ENCODE data around the gene SRP19. TPM values are rescaled to one million over a fixed set of nuclear protein-coding genes. Genes with fewer than 3 reads are reported as not detected.
A peak's percentile ranks its signal among the peaks of the same experiment; 100 is the strongest.

SRP19 gene
- total and polyA plus RNA-seq, 2 of the 8 experiments (the other 6 are each of a cell fraction or from before 2014, with no cell fraction given) = 27.5 to 79.9 TPM

DNA sequence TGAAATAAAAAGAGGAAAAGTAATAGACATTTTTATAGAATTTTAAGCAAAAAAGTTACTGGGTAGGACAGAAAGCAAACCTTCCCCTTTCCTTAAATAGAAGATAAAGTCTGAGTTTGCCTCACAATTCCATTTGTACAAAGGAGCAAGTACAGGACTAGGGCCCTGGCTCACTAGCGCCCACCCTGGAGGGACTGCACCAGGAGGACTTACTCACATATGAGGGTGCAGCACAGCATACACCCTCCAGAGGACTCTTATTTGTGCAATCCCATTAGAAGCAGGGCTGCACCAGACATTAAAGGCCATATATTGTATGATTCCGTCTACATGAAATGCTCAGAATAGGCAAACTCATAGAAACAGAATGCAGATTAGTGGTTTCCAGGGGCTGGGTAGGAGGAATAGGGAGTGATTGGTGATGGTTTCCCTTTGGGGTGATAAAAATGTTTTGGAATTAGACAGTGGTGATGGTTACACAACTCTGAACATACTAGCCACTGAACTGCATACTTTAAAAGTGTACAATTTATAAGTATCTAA, 56.4 kb downstream of the SRP19 start:
- no peak for FAIRE-seq
- no peak overlapping the region for H2BK120ac ChIP-seq (replicated peaks; ENCODE audit: low read depth, low read length)
- ChIA-PET POLR2A (ENCODE audit: partially characterized antibody) (interaction anchor here (1.0 kb wide), 1 partner anchor 23 kb away, joined by 3 read pairs; no protein-coding TSS in a partner anchor), CTCF (ENCODE audit: partially characterized antibody) (interaction anchor here (0.6 to 2.5 kb wide), 5 partner anchors 10 to 660 kb away, joined by 3 to 17 read pairs (median 5); partner anchors contain the start of gene DCP2)
- peaks cover 0 to 18% (median 2%) of the 10 kb centered on the region in 4 experiments; a peak in 5 of 8 replicates for H3K36me3 ChIP-seq (ENCODE audit: control insufficient read depth in 2 of 4, insufficient read depth in 4 of 4, low read length in 3 of 4)
- no peak overlapping the region for H3K4me2 ChIP-seq (ENCODE audit: insufficient read depth in 1 of 2, low read depth in 2 of 2, low read length in 2 of 2)
- H2AFZ ChIP-seq (ENCODE audit: low read length) = no peak overlapping the region
- no peak overlapping the region for H3K27ac ChIP-seq (ENCODE audit: low read depth, low read length)
- no peak overlapping the region for H3K23ac ChIP-seq (ENCODE audit: insufficient read length)
- H3K56ac ChIP-seq (replicated peaks; ENCODE audit: insufficient read length, low read depth, low read length) = no peak overlapping the region
- no peak overlapping the region for H3K4me3 ChIP-seq (ENCODE audit: extremely low read depth in 1 of 4, insufficient read depth in 2 of 4, low read depth in 3 of 4, low read length in 4 of 4)
- peaks cover 0 to 4% of the 10 kb centered on the region in 2 experiments for H4K20me1 ChIP-seq (replicated peaks in 1 of 2; ENCODE audit: control insufficient read depth in 1 of 2, insufficient read depth in 2 of 2, low read length in 2 of 2)
- no peak overlapping the region for H4K91ac ChIP-seq (replicated peaks; ENCODE audit: insufficient read length, low read length)
- H3K79me1 ChIP-seq (ENCODE audit: low read depth, low read length) = no peaks in the 10 kb centered on the region; the same call in 1 of the 2 replicates
- H3K18ac ChIP-seq (ENCODE audit: extremely low read depth, low read length) = no peak overlapping the region
- H3K23me2 ChIP-seq (ENCODE audit: low read depth, low read length) = peaks cover 5% of the 10 kb centered on the region
- H2BK20ac ChIP-seq (ENCODE audit: low read length) = no peak overlapping the region
- peaks cover 0 to 8% of the 10 kb centered on the region in 2 experiments; a peak in 1 of 4 replicates for H3K79me2 ChIP-seq (ENCODE audit: control insufficient read depth in 1 of 2, insufficient read depth in 2 of 2, low read length in 2 of 2)
- no peak overlapping the region for H2BK15ac ChIP-seq (ENCODE audit: low read length)
- no peak overlapping the region for H4K8ac ChIP-seq (ENCODE audit: extremely low read depth, insufficient read depth, low read length)
- H3K14ac ChIP-seq (ENCODE audit: insufficient read length) = no peak overlapping the region
- no peak overlapping the region for H2BK12ac ChIP-seq (ENCODE audit: low read depth, low read length)
- no peak overlapping the region for H3K9ac ChIP-seq (replicated peaks in 1 of 4; ENCODE audit: extremely low read depth in 1 of 4, low read depth in 3 of 4, low read length in 3 of 4)
- H2BK5ac ChIP-seq (ENCODE audit: low read depth, low read length) = no peak overlapping the region
- no peak overlapping the region for H3K4ac ChIP-seq (replicated peaks; ENCODE audit: insufficient read length, low read depth, low read length)
- H2AK5ac ChIP-seq (ENCODE audit: low read depth, low read length) = no peak overlapping the region
- H3K9me3 ChIP-seq (ENCODE audit: insufficient read depth in 2 of 2, low read depth in 1 of 2, low read length in 1 of 2) = no peaks in the 10 kb centered on the region
- peak in 1 of 2 experiments; percentile 64 for DNase-seq (ENCODE audit: low read depth in 1 of 2, low spot score in 2 of 2)
- H4K5ac ChIP-seq (ENCODE audit: insufficient read length, low read depth, low read length) = no peak overlapping the region
- no peaks in the 10 kb centered on the region for H3K4me1 ChIP-seq (replicated peaks in 1 of 4; ENCODE audit: control insufficient read depth in 3 of 4, insufficient read depth in 4 of 4, low read length in 3 of 4)
- H3K27me3 ChIP-seq (replicated peaks in 1 of 4; ENCODE audit: control insufficient read depth in 3 of 4, extremely low read depth in 1 of 4, insufficient read depth in 3 of 4, low read length in 3 of 4) = no peaks in the 10 kb centered on the region
- 91% methylated on average over 2 of the region's 2 CpGs; no CpG with 5 or more reads in 1 of the 2 experiments for WGBS, 2 experiments (ENCODE audit: extremely low coverage in 1 of 2, insufficient coverage in 1 of 2, insufficient read length in 1 of 2, insufficient replicate concordance in 2 of 2, low coverage in 1 of 2, low lambda C conversion rate in 2 of 2, missing lambda C conversion rate in 1 of 2)
- TF ChIP-seq BACH1 (IDR thresholded peaks at IDR 0.05; ENCODE audit: low read length) = no peak
- TF ChIP-seq ASH2L (IDR thresholded peaks at IDR 0.05; ENCODE audit: low read length) = no peak
- no peak for TF ChIP-seq KDM4A (IDR thresholded peaks at IDR 0.05; ENCODE audit: low read depth, low read length, severe bottlenecking)
- TF ChIP-seq TEAD4 (IDR thresholded peaks at IDR 0.05; ENCODE audit: low read depth, low read length) = no peak
- TF ChIP-seq SIX5 (IDR thresholded peaks at IDR 0.05; ENCODE audit: low read depth, low read length) = no peak
- TF ChIP-seq, protein P1, sequence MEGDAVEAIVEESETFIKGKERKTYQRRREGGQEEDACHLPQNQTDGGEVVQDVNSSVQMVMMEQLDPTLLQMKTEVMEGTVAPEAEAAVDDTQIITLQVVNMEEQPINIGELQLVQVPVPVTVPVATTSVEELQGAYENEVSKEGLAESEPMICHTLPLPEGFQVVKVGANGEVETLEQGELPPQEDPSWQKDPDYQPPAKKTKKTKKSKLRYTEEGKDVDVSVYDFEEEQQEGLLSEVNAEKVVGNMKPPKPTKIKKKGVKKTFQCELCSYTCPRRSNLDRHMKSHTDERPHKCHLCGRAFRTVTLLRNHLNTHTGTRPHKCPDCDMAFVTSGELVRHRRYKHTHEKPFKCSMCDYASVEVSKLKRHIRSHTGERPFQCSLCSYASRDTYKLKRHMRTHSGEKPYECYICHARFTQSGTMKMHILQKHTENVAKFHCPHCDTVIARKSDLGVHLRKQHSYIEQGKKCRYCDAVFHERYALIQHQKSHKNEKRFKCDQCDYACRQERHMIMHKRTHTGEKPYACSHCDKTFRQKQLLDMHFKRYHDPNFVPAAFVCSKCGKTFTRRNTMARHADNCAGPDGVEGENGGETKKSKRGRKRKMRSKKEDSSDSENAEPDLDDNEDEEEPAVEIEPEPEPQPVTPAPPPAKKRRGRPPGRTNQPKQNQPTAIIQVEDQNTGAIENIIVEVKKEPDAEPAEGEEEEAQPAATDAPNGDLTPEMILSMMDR (IDR thresholded peaks at IDR 0.05; ENCODE audit: control extremely low read depth in 1 of 3, insufficient read depth in 1 of 3, low read depth in 1 of 3, low read length in 3 of 3) = peak; percentile 68 to 75 (median 72)
- no peak for TF ChIP-seq CHD2 (IDR thresholded peaks at IDR 0.05; ENCODE audit: low read length)
- TF ChIP-seq RAD21 (IDR thresholded peaks at IDR 0.05 in 1 of 2, conservative IDR thresholded peaks at IDR 0.05 in 1 of 2; ENCODE audit: low read depth in 2 of 2, low read length in 2 of 2) = peak; percentile 29 to 48
